ENCODE measurements around the gene TSC22D3. TPM values are rescaled to one million over a fixed set of nuclear protein-coding genes. Genes with fewer than 3 reads are reported as not detected.

TSC22D3 gene
- total and polyA plus RNA-seq, 2 experiments from 2014 or later: 35.9 to 49.0 TPM

- Histone ChIP-seq H3K79me2 (ENCODE audit: insufficient read depth) (no peaks in the 10 kb centered on the region), H3K4me2 (ENCODE audit: unreplicated experiment) (no peak overlapping the region), H3K27ac (no peak overlapping the region), H3K9me2 (ENCODE audit: insufficient read depth) (no peaks in the 10 kb centered on the region), H2AFZ (no peak overlapping the region), H3K9me3 (ENCODE audit: low read depth) (no peaks in the 10 kb centered on the region), H3K27me3 (replicated peaks; ENCODE audit: insufficient read depth) (no peaks in the 10 kb centered on the region), H4K20me1 (ENCODE audit: insufficient read depth) (no peaks in the 10 kb centered on the region), H3K9ac (no peak overlapping the region), H3K4me3 (no peak overlapping the region), H3K36me3 (ENCODE audit: low read depth) (no peaks in the 10 kb centered on the region), H3F3A (ENCODE audit: insufficient read depth) (no peaks in the 10 kb centered on the region), H3K4me1 (ENCODE audit: insufficient read depth) (no peaks in the 10 kb centered on the region)
- no peak for TF ChIP-seq EZH2phosphoT487 (IDR thresholded peaks at IDR 0.05; ENCODE audit: insufficient read depth, low read depth)
- TF ChIP-seq EZH2 (IDR thresholded peaks at IDR 0.05; ENCODE audit: insufficient read depth, poor library complexity, severe bottlenecking): no peak
- 72 to 76% methylated on average over 3 of the region's 3 CpGs for WGBS, 2 experiments (ENCODE audit: low coverage in 1 of 2, low lambda C conversion rate in 2 of 2, missing lambda C conversion rate in 2 of 2)
- no peak for DNase-seq
- in situ Hi-C loops (cut with MboI): loop anchor here (10.0 kb wide), 1 partner anchor 190 kb away; no protein-coding TSS in a partner anchor
Observed at GRCh38 chrX:107724653-107725052, 50.9 kb downstream of the TSC22D3 start.

DNA sequence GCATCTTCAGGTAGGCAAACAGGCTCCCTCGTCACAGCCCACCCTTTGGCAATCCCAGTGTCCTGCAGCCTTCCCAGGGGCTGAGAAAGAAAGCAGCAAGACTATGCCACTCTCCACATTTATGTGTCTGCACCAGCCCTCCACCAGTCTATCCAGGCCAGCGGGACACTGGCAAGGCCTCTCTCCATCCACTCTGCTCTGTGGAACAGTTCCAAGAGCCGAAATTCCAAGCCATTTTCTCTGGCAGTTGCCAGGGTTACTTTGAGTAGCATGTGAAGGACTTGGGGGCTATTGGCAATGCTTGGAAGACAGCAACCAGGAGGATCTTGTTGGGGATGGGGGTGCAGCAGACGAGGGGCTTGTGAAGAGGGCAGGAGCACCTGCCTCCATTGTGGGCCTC is 52.1 kb downstream of the TSC22D3 start:
- 63 to 78% methylated on average over 4 of the region's 4 CpGs for WGBS, 2 experiments (ENCODE audit: low coverage in 1 of 2, low lambda C conversion rate in 2 of 2, missing lambda C conversion rate in 2 of 2)

DNA sequence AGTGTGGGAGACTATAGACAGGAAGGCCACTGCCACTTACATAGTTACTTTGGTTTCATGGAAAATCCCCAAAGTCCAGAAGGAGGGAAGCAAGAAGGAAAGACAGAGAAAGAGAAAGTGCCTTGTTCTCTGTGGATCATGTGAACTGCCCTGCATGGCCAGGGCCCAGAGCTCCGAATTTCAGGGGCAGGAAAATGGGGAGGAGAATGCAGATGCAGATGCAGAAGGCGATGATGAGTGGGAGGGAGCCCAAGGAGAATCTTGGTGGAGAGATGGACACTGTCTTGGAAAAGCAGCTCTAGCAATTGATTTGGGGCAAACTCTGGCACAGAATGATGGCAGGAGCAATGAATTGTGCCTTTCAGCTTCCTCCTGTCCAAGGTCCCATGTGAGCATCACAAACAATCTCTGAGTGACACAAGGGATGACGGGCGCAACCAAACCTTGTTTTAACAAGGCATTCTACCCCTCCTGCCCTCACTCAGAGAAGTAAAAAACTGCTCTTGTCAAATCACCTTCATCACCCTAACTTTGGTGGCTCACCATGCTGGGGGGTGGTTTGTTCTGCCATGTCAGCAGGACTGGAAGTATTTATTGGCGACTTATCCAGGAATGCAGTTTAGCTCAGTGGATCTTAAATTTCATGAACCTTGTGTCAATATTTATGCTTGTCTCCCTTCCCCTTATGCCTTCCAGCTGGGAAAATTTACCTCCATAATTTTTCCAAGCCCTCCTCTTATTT is 53.5 kb downstream of the TSC22D3 start:
- no peak overlapping the region for H3K4me2 ChIP-seq (ENCODE audit: unreplicated experiment)

More for the DNA sequence above, 52.1 kb downstream of the TSC22D3 start:
- TF ChIP-seq EZH2phosphoT487 (IDR thresholded peaks at IDR 0.05; ENCODE audit: insufficient read depth, low read depth) (no peak), EZH2 (IDR thresholded peaks at IDR 0.05; ENCODE audit: insufficient read depth, poor library complexity, severe bottlenecking) (no peak)
- H3K36me3 ChIP-seq (ENCODE audit: low read depth): no peaks in the 10 kb centered on the region
- no peak overlapping the region for H2AFZ ChIP-seq
- H3K4me2 ChIP-seq (ENCODE audit: unreplicated experiment): no peak overlapping the region
- no peaks in the 10 kb centered on the region for H3K9me2 ChIP-seq (ENCODE audit: insufficient read depth)
- H3K9ac ChIP-seq: no peak overlapping the region
- no peaks in the 10 kb centered on the region for H3K4me1 ChIP-seq (ENCODE audit: insufficient read depth)
- H3K27me3 ChIP-seq (replicated peaks; ENCODE audit: insufficient read depth): no peaks in the 10 kb centered on the region
- H3K79me2 ChIP-seq (ENCODE audit: insufficient read depth): no peaks in the 10 kb centered on the region
- in situ Hi-C loops (cut with MboI): loop anchor here (10.0 kb wide), 1 partner anchor 189 kb away; no protein-coding TSS in a partner anchor
- H3K9me3 ChIP-seq (ENCODE audit: low read depth): no peaks in the 10 kb centered on the region
- no peaks in the 10 kb centered on the region for H4K20me1 ChIP-seq (ENCODE audit: insufficient read depth)
- no peak overlapping the region for H3K4me3 ChIP-seq
- no peak for DNase-seq
- no peak overlapping the region for H3K27ac ChIP-seq
- no peaks in the 10 kb centered on the region for H3F3A ChIP-seq (ENCODE audit: insufficient read depth)

DNA sequence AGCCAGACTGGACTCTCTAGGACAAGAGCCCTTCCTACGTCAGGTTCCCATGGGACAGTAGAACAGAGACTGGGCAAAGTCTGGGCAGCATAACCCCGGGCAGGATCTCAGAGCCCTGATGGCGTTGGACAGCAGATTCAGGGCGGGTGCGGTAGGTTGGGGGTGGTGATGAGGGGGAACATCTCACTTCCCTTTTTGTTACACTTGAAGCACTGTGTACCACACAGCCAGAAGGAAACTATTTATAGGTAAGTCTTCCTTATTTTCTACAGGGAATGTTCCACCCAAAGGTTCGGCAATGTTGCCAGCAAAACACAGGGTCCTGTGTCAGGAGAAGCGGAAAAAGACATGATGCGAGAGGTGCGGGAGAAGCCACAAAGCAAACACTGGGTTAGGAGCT is 54.3 kb downstream of the TSC22D3 start:
- 83 to 94% methylated on average over 5 to 9 of the region's 9 CpGs for WGBS, 2 experiments (ENCODE audit: low coverage in 1 of 2, low lambda C conversion rate in 2 of 2, missing lambda C conversion rate in 2 of 2)
- no peaks in the 10 kb centered on the region for H3K36me3 ChIP-seq (ENCODE audit: low read depth)
- H3K9me2 ChIP-seq (ENCODE audit: insufficient read depth): no peaks in the 10 kb centered on the region
- TF ChIP-seq EZH2 (IDR thresholded peaks at IDR 0.05; ENCODE audit: insufficient read depth, poor library complexity, severe bottlenecking) (no peak), EZH2phosphoT487 (IDR thresholded peaks at IDR 0.05; ENCODE audit: insufficient read depth, low read depth) (no peak)
- H3K4me3 ChIP-seq: no peak overlapping the region
- H3K9ac ChIP-seq: no peak overlapping the region
- peaks cover 10% of the 10 kb centered on the region for H3K4me1 ChIP-seq (ENCODE audit: insufficient read depth)
- in situ Hi-C loops (cut with MboI): loop anchor here (10.0 kb wide), 1 partner anchor 187 kb away; no protein-coding TSS in a partner anchor
- H2AFZ ChIP-seq: no peak overlapping the region
- no peaks in the 10 kb centered on the region for H3K9me3 ChIP-seq (ENCODE audit: low read depth)
- no peak for DNase-seq
- no peak overlapping the region for H3K4me2 ChIP-seq (ENCODE audit: unreplicated experiment)
- H3K27me3 ChIP-seq (replicated peaks; ENCODE audit: insufficient read depth): no peaks in the 10 kb centered on the region
- H4K20me1 ChIP-seq (ENCODE audit: insufficient read depth): no peaks in the 10 kb centered on the region
- H3K79me2 ChIP-seq (ENCODE audit: insufficient read depth): peaks cover 4% of the 10 kb centered on the region; the same call in 1 of the 2 replicates
- H3K27ac ChIP-seq: no peak overlapping the region
- no peaks in the 10 kb centered on the region for H3F3A ChIP-seq (ENCODE audit: insufficient read depth)

More for the DNA sequence above, 53.5 kb downstream of the TSC22D3 start:
- Histone ChIP-seq H3K4me1 (ENCODE audit: insufficient read depth) (peaks cover 8% of the 10 kb centered on the region), H3K79me2 (ENCODE audit: insufficient read depth) (no peaks in the 10 kb centered on the region; the same call in 1 of the 2 replicates), H3K36me3 (ENCODE audit: low read depth) (no peaks in the 10 kb centered on the region), H4K20me1 (ENCODE audit: insufficient read depth) (no peaks in the 10 kb centered on the region), H3K9me2 (ENCODE audit: insufficient read depth) (no peaks in the 10 kb centered on the region), H3K9ac (no peak overlapping the region), H3K27me3 (replicated peaks; ENCODE audit: insufficient read depth) (no peaks in the 10 kb centered on the region), H3K9me3 (ENCODE audit: low read depth) (no peaks in the 10 kb centered on the region), H2AFZ (no peak overlapping the region), H3K4me3 (no peak overlapping the region), H3F3A (ENCODE audit: insufficient read depth) (no peaks in the 10 kb centered on the region), H3K27ac (no peak overlapping the region)
- no peak for TF ChIP-seq EZH2 (IDR thresholded peaks at IDR 0.05; ENCODE audit: insufficient read depth, poor library complexity, severe bottlenecking)
- TF ChIP-seq EZH2phosphoT487 (IDR thresholded peaks at IDR 0.05; ENCODE audit: insufficient read depth, low read depth): no peak
- DNase-seq: no peak
- WGBS, 2 experiments (ENCODE audit: low coverage in 1 of 2, low lambda C conversion rate in 2 of 2, missing lambda C conversion rate in 2 of 2): 81% methylated on average over 5 of the region's 5 CpGs
- in situ Hi-C loops (cut with MboI): loop anchor here (10.0 kb wide), 1 partner anchor 187 kb away; no protein-coding TSS in a partner anchor
